Superior temporal gyrus (tissue), 1 donor: Measurements from ENCODE around the gene CHKA.
A peak's percentile ranks its signal among the peaks of the same experiment; 100 is the strongest.
"Not testable (repeated sequence)": the region's sequence is repeated elsewhere in the genome, so short reads cannot be mapped to it uniquely, and the experiment has no call there.

Experiments used
- DNase-seq: peaks from one replicate; pipeline ENCODE4 v3.0.0-alpha.2; 2016; ENCODE audit errors: extremely low spot score

The CHKA gene

DNA sequence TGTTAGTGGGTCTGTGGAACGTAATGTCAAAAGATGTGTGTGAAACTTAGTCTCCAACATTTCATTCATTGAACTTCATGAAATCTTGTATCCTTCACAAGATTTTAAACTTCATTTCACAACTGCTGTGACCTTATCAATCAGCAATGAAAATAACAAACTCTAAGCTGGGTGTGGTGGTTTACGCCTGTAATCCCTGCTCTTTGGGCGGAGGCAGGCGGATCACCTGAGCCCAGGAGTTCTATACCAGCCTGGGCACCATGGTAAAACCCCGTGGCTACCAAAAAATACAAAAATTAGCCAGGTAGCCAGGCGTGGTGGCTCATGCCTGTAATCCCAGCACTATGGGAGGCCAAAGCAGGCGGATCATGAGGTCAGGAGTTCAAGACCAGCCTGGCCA, 5.1 kb downstream of the CHKA start:
- no peak for DNase-seq

DNA sequence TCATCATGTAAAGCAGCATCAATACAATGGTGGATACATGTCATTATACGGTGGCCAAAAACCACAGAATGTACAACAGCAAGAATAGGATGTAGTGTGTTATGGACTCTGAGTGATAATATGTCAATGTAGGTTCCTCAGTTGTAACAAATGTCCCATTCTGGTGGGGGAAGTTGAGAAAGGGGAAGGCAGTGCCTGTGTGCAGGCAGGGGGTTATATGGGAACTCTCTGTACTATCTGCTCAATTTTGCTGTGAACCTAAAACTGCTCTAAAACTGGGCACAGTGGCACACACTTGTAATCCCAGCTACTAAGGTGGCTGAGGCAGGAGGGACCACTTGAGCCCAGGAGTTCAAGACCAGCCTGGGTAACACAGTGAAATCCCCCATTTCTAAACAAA, 5.9 kb downstream of the CHKA start:
- no peak for DNase-seq

DNA sequence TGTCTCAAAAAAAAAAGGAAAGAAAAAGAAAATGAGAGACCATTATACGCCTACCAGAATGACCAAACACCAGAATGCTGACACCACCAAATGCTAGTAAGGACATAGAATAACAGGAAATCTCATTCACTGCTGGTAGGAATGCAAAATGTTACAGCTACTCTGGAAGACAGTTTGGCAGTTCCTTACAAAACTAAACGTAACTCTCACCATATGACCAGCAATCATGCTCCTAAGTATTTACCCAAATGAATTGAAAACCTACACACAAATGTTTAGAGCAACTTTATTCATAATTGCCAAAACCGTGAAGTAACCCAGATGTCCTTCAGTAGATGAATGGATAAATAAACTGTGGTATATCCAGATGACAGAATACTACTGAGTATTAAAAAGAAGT, 7.2 kb downstream of the CHKA start:
- DNase-seq = no peak

DNA sequence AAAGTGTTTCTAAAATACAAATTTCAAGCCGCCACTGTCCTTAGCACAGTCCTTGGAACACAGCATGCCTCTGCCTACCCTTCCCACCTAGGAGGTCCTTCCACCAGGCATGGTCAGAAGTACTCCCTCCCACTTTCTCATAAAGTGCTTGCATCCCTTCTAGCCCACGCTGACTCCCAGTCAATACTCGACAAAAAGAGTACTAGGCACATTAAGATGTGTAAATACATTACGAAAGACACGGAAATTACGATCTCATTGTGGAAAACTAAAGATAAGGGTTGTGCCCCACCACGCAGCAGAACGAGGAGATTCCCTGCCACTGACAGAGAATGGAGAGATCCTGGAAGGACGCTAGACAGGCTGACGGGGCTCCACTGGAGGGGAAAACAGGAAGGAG, 13.5 kb downstream of the CHKA start:
- no peak for DNase-seq

DNA sequence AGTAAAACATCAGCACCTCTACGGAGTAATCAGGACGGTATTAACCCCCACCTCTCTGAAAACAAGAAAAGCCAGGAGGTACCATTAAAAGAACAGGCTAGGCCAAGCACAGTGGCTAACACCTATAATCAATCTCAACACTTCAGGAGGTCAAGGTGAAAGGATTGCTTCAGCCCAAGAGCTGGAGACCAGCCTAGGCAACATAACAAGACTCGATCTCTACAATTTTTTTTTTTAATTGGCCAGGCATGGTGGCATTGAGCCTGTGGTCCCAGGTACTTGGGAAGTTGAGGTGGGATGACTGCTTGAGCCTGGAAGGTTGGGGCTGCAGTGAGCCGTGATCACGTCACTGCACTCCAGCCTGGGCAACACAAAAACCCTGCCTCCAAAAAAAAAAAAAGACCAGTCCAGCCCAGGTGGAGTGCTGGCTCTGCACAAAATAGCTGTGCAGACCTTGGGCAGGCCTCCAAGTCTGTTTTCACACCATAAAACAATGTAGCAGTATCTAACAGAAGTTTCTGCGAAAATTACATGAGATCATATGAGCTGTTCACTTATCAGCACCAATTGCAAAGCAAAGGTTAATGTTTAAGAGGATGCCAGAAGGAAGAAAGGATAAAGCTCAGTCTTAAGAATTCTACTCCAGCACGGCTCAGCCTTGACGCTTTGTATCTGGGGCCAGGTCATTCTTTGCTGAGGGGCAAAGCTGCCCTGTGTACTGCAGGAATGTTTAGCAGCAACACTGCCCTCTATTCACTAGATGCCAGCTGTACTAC, 14.8 kb downstream of the CHKA start:
- no peak for DNase-seq

DNA sequence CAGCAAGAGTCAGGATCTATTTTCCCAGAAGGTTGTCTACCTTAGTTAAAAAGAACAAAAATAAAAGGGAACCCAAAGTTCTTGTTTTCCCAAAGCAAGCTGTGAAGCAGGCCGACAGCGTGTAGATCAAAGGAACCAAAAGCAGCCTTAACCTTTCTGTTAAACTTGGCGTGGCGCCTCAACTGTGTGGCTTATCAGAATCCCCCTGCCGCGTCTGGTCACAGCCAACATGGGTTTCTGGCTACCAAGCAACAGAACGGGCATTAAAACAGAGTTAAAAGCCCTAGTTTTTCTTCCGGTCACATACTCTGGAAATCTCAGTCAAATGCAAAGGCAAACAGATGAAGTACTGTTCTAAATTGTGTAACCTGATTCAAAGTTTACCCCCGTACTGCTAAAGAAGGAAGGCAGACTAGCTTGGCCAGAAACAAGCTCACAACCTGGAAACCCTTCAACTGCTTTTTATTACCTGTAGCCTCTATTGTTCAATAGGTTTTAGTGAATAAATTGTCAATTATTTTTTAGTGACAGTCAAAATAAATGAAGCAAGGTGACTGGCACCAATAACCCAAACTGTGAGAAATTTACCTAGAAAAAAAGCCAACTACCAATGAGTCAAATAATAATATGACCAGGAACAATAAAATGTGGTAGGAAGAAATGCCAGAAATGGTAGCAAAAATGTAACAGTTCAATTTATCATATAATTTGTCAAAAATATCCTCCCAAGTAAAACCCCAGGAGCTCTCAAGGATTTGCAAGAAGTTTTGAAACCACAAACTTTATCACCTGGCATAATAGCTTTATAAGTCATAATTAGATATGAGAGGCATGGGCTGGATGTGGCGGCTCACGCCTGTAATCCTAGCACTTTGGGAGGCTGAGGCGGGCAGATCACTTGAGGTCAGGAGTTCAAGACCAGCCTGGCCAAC, 21.4 kb downstream of the CHKA start:
- DNase-seq = peak; percentile 24

DNA sequence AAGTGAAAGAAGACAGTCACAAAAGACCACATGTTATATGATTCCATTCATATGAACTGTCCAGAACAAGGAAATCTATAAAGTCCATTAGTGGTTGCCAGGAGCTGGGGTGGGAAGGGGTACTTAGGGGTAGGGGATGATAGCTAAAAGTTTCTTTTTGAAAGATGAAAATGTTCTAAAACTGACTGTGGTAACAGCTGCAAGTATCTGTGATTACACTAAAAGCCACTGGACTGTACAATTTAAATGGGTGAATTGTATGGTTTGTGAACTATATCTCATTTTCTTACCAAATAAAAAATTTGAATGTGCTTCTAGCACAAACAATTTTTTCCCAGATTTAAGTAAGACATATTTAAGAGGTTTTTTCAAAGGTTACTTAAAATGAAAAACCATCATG, 22.1 kb downstream of the CHKA start:
- no peak for DNase-seq

DNA sequence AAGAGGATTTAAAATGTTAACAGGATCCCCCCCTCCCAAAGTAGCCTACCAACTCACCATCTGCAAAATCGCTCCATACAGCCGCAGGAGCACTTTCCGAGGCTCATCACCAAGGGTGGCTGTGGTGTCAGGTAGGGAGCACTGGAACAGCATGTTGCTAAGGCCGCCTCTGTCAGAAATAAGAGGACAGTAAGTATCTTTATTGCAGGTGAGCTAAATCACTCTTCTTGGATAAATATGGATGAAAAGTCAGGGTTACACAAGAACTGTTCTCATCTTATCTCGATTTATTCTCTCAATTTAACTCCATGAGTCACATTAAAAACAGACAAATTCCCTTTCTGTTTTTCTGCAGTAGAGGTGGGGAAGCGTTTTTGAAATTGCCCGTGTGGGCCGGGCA, 24.2 kb downstream of the CHKA start:
- DNase-seq = no peak

DNA sequence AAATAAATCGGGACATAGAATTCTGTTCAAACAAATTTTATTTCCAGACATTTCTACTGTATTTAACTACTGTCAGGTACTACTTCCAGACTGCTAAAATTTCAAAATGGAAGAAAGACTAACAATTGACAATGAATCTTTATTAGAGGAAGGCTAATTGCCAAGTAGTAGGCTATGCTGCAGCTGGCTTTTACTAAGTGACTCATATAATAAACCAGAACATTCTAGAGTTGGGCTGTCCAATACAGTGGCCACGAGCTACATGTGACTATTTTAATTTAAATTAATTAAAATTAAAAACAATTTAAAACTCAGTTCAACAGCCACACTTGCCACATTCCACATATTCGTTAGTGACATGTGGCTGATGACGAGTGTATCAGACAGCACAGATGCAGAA, 27.6 kb downstream of the CHKA start:
- peak; percentile 82 for DNase-seq

DNA sequence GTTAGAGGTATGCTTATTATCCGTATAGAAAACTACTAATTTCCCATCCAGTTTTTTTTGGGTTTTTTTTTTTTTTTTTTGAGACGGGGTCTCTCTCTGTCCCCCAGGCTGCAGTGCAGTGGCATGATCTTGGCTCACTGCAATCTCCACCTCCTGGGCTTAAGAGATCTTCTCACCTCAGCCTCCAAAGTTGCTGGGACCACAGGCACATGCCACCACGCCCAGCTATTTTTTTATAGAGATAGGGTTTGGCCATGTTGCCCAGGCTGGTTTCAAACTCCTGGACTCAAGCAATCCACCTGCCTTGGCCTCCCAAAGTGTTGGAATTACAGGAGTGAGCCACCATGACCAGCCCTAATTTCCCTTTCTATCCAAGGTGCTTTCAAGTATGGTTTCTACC, 28.2 kb downstream of the CHKA start:
- not testable (repeated sequence) for DNase-seq

DNA sequence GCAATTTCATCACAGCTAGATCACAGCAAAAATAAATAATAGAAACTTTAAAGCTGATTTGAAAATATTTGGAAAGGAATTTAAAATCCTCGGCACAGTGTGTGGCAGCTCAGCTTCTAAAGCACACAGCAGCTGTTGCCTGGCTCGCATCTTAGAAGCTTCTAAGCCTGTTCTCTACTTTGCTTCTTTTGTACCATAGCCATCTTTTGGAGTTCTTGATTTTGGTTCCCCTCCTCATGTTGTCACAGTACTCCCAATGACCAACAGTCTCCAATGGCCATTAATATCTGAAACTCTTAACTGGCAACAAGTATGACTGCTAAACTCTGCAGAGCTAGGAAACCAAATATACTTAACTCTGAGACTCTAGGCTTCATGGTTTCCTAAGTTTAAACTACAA, 28.8 kb downstream of the CHKA start:
- peak; percentile 62 for DNase-seq

DNA sequence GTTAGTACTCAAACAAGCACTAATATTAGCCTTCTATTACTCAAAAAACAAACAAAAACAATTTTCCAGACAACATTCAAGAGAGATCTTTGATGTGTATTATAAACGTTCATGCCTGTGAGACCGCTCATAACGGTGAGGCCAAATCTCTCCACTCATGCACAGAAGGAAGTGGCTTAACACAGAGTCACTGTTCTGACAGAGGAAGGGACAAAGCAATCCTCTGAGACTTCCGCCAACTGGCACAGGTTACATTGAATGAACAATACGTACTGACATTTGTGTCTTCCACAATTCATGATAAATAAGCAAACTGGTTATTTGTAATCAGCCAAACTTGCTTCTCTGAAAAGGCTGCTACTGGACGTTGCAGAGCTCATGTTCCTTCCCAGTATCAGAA, 30.5 kb downstream of the CHKA start:
- DNase-seq = peak; percentile 92

DNA sequence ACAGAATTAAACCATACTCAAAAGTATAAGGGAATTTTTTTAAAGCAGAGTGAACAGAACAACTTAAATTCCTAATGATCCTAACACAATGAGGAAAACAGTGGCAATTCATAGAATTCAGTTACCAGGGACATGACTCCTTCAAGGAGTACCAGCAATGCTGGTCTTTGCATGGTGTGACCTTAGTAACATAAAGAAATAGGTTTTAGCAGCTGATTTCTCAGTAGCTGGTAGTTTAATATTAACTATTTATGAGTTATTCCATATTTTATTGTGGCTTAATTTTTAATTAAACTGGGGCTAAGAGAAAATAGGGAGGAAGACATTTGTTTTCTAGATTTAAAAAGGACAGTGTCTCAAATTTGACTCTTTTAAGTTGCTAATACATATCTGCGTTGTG, 30.9 kb downstream of the CHKA start:
- peak; percentile 44 for DNase-seq

DNA sequence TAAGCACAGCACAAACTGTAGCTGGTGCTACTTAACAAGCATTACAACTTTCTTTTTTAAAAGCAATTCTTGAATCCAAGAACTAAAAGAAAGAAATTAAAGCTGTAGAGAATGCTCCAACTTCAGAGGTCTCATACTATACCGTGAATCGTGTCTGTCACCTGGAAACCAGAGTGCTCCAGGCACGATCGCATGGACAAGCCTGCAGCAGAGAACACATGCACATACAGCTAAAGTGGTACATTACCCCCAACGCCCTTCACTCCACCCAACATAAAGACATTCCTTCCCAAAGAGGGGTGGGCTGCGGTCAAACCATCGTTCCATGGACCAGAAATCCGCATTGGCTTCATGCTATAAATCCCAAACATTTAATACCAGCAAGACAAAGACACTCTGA, 31.5 kb downstream of the CHKA start:
- DNase-seq = no peak

DNA sequence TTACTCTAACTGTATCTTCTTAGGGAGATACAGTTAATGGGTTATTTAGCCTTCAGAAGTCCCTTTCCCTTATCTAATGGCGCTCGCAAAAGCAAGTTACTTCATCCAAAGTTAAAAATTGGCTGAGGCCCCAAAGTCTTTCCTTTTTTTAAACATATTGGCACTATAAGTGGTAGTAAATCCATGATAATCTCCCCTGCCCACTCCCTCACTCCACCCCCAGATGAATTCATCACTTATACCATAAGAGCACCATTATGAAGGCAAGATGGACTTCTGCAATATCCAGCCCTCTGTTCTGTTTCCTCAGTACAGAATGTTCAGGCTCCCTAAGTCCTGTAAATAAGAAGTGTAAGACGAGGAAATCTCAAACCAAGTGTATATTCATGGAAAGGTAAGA, 37.7 kb downstream of the CHKA start:
- DNase-seq = no peak

DNA sequence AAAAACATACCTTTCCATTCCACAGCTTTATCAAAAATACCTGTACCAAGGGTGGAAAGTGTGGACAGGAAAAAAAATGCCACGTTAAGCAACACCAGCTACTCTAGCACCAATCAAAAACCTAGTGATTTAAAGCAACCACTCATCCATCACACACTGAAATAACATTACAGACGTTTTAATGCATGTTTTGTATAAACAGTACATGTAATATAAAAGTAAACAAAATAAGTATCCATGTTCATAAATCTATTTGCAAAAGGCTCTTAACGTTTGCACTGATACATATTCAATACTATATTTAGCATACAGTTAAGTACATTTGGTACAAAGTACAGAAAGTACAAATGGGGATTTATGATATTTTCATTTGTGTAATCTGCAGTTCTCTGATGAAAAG, 38.7 kb downstream of the CHKA start:
- no peak for DNase-seq

DNA sequence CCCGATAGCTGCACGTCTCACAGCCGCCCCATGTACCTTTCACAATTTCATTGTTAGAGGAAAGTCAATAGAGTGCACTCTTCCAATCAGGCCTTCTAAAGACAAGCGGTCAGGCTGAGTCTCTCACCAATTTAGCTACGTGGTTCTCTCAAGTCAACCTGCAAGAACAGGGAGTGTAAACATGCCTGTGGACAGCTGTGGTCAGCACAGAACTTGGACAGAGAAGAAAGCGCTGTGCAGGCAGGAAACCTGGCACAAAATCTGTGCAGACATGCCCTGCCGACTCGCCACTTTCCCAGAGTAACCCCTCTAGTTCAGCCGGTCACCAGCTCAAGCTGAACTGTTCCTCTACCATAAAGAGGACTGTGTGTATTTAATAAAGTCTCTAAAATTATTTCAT, 39.5 kb downstream of the CHKA start:
- no peak for DNase-seq

DNA sequence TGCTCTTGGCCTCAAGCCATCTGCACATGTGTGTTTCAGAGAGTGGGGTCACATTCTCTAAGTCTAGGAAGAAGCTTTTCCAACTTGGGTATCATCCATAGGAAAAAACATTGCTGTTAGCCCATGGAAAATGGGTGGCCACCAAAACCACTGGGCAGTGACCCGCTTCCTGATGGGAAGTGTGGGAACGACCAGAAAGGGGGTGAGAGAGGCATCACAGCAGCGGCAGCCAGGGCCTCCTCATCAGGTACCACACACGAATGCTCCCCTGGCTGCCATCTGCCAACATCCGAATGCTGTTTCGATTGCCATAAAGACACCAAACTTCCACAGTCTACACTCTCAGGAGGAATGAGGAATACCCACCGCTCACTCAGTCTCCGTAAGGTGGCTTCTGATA, 40.3 kb downstream of the CHKA start:
- DNase-seq = no peak

DNA sequence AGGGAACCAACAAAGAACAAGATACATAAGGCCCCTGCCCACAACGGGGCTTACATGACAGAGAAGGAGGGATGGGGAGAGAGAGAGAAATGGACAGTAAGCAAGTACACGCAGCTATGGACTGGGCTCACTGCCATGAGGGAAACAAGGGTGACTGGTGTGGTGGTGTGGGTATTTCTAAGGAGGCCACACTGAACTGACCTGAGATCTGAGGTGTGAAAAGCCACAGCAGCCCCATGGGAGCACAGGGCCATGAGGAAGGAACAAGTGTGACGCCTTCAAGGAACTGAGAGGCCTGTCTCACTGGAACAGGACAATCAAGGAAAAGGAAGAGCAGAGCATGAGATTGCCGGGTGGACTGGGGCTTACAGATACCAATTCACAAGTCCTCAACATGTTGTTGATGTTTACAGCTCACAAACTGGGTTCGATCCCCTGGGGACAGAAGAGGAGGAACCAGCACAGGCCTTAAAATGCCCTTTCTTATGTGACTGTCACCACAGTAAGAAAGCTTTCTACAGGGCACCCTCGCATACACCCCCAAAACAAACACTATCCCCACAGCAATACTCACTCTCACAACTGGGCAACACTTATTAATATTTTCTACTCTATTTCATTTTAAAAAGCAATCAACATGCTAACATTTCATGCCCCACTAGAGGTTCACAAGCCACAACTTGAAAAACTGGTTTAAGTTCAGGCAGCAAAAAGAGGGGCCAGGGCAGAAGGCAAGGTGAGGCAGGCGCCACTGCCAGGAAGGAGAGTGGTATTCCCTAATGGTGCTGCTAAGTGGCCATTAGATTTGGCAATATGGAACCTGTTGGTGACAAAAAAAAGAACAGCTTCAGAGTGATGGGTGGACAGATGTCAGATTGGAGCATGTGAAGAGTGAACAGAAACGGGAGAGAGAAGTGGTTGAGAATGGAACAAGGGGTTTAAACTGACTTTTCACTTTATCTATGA, 43.3 kb downstream of the CHKA start:
- DNase-seq = no peak

DNA sequence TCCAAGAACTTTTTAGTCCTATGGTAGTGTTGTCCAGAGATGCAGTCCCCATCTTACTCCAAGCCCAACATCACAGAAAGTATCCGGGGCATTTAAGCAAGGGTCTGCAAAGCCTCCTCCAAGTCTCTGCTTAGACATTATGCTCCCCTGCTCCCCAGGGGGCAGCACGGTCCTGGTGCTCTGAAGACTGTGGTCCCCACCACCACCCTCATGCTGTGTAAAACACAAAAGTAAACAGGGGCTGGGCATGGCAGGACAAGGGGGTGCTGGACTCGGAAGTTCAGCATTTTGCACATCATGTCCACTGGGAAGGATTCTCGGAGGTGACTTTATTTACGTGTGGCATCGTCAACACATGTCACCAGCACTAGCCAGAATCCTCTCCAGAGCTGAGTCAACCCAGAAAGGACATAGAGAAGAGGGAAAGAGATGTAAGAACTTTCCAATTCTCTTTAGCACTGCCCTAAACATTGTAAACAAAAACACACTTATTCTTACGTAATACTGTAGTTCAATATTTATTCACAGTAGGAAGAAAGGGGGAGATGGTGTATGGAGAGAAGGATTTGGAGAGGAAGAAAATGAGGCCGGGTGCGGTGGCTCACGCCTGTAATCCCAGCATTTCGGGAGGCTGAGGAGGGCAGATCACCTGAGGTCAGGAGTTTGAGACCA, 44.7 kb downstream of the CHKA start:
- no peak for DNase-seq

DNA sequence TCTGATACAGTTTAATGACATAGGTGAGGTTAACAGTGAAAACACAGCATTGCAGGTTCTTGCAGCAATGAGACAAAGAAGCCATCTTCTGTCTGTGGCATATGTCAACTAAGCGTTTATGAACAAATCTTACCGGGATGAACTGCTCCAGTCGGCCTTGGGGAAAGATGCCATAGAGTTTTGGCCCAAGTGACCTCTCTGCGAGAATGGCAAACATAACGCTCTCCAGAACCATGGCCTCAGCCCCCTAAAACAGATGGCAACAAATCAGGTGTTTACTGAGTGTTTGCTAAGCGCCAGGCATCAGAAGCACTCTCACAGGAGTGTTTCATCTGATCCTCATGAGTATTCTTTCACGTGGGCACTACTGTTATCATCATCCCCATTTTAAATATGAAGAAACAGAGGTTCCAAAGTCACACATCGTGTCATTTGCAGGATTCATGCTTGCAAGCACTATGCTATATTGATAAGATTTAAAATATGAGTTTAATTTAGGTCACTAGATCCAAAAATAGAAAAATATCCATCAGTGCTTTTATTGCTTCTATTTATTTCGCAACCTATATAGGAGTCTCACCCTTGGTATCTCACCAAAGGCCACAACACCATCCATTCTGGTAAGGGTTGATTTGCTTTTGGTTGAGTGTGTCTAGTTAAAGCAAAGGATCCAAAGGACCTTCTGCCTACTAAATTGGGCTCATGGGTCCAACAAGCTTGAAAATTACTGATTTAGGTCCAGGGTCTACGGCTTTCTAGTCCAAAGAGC, 46.4 kb downstream of the CHKA start:
- no peak for DNase-seq
